Activated T-helper 1 cell treated with anti-CD3 and anti-CD28 coated beads, Interleukin-12 subunit alpha, Interleukin-12 subunit beta, Interleukin-2, Interleukin-4 antibody, amounts not matched to agents 30 ng/mL and 10 ng/mL and 1 ng/mL, durations not matched to agents 14 hours and 24 hours and 36 hours (primary cell): ENCODE results near the gene SLC9A7. TPM values are rescaled to one million over a fixed set of nuclear protein-coding genes. Genes with fewer than 3 reads are reported as not detected.

Experiments
- DNase-seq: peaks from one replicate; pipeline ENCODE4 v3.0.0; 2021; ENCODE audit warnings: low spot score
- H3K27ac Mint-ChIP-seq: one replicate; pipeline ENCODE4 v1.8.0; 2021; ENCODE audit warnings: mild to moderate bottlenecking, mixed read lengths
- H3K27me3 Mint-ChIP-seq: one replicate; pipeline ENCODE4 v1.8.0; 2022; ENCODE audit warnings: mild to moderate bottlenecking, moderate library complexity, mixed read lengths; ENCODE audit not compliant: insufficient read depth
- H3K36me3 Mint-ChIP-seq: one replicate; pipeline ENCODE4 v1.8.0; 2021; ENCODE audit warnings: low read depth, mixed read lengths
- H3K4me1 Mint-ChIP-seq: one replicate; pipeline ENCODE4 v1.8.0; 2021; ENCODE audit warnings: low read depth, mixed read lengths
- H3K4me3 Mint-ChIP-seq: one replicate; pipeline ENCODE4 v1.8.0; 2021; ENCODE audit warnings: mild to moderate bottlenecking, moderate library complexity, mixed read lengths
- H3K9me3 Mint-ChIP-seq: one replicate; pipeline ENCODE4 v1.8.0; 2021; ENCODE audit warnings: mixed read lengths
- intact Hi-C: fragments of 100-400 bp; cut with micrococcal nuclease; formaldehyde crosslinking; loops from one replicate; pipeline ENCODE4 v1.15.1; 2024
- total RNA-seq: library from RNA; stranded (reverse); gene quantifications from 2 replicates; pipeline ENCODE4 v1.2.3, GENCODE V29; 2022

Gene SLC9A7
- total RNA-seq, 1 donor from 2014 or later = 36.9 TPM

GRCh38 chrX:46567388-46567787, 191.5 kb downstream of the SLC9A7 start:
- no peak for DNase-seq
- Mint-ChIP-seq H3K4me1 (peaks cover 13% of the 10 kb centered on the region), H3K4me3 (no peak overlapping the region), H3K36me3 (peaks cover 4% of the 10 kb centered on the region), H3K27ac (no peak overlapping the region), H3K27me3 (no peaks in the 10 kb centered on the region), H3K9me3 (no peaks in the 10 kb centered on the region)
- intact Hi-C loops = no loop called here

- peaks cover 16% of the 10 kb centered on the region for H3K4me1 Mint-ChIP-seq
- H3K4me3 Mint-ChIP-seq = no peak overlapping the region
- no peaks in the 10 kb centered on the region for H3K9me3 Mint-ChIP-seq
- no peak overlapping the region for H3K27ac Mint-ChIP-seq
- H3K36me3 Mint-ChIP-seq = peaks cover 2% of the 10 kb centered on the region
- intact Hi-C loops = no loop called here
- DNase-seq = no peak
- peaks cover 1% of the 10 kb centered on the region for H3K27me3 Mint-ChIP-seq
These were observed 196.9 kb downstream of the SLC9A7 start for GRCh38 chrX:46561824-46562657.

DNA sequence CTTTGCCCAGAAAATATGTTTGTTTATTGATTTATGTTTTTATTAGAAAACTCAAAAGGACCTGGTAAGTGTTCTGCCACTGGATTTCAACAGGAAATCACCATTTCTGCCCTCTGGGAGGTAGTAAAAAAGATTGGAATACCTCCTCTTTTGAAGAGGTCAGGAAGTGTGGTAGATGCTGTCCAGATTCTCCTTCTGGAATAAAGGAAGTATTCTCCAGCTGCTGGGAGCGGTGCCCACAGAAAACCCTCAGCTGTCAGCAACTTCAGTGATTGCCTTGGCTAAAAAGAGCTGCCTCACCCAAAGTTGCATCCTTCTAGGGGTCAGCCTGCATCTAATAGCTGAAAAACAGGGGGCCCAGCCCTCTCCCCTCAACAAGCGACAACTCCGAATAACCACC, 199.9 kb downstream of the SLC9A7 start:
- intact Hi-C loops = no loop called here
- Mint-ChIP-seq H3K4me3 (no peak overlapping the region), H3K36me3 (no peaks in the 10 kb centered on the region), H3K27me3 (peaks cover 1% of the 10 kb centered on the region), H3K4me1 (peaks cover 16% of the 10 kb centered on the region), H3K27ac (no peak overlapping the region), H3K9me3 (no peaks in the 10 kb centered on the region)
- no peak for DNase-seq

GRCh38 chrX:46554942-46555341, 204.0 kb downstream of the SLC9A7 start:
- H3K27me3 Mint-ChIP-seq = no peaks in the 10 kb centered on the region
- H3K4me3 Mint-ChIP-seq = no peak overlapping the region
- H3K9me3 Mint-ChIP-seq = no peaks in the 10 kb centered on the region
- H3K27ac Mint-ChIP-seq = no peak overlapping the region
- DNase-seq = no peak
- peaks cover 2% of the 10 kb centered on the region for H3K36me3 Mint-ChIP-seq
- intact Hi-C loops = loop anchor here (1.0 to 2.0 kb wide), 3 partner anchors 87 to 241 kb away; no protein-coding TSS in a partner anchor
- H3K4me1 Mint-ChIP-seq = no peaks in the 10 kb centered on the region

- intact Hi-C loops = loop anchor here (2.0 kb wide), 1 partner anchor 133 kb away; no protein-coding TSS in a partner anchor
- H3K9me3 Mint-ChIP-seq = no peaks in the 10 kb centered on the region
- no peak overlapping the region for H3K4me3 Mint-ChIP-seq
- no peaks in the 10 kb centered on the region for H3K27me3 Mint-ChIP-seq
- peaks cover 4% of the 10 kb centered on the region for H3K36me3 Mint-ChIP-seq
- DNase-seq = no peak
- H3K27ac Mint-ChIP-seq = no peak overlapping the region
- H3K4me1 Mint-ChIP-seq = peaks cover 2% of the 10 kb centered on the region
These were observed 205.0 kb downstream of the SLC9A7 start for GRCh38 chrX:46553935-46554334.

DNA sequence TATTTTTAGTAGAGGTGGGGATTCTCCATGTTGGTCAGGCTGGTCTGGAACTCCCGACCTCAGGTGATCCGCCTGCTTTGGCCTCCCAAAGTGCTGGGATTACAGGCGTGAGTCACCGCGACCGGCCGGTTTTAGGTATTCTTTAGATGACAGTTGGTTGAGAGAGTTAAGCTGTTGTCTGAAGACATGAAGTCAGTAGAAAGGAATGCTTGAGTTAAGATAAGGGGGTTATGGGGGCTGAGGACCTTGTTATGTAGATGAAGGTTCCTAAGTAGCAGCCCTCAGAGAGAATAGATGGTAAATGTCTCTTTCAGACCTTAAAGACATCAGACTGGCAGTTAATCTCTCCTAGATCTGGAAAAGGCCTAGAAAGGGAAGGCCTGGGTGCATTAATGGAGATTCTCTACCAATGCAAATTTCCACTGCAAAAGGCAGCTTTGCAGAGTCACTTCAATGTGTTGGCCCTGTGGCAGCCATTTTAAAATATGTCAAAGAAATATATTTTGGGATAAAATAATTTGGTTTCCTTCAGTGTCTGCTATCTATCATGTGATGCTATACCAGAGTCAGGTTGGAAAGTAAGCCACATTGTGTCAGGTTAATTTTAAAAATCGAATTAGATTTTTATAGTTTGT, 207.3 kb downstream of the SLC9A7 start:
- H3K36me3 Mint-ChIP-seq = peaks cover 11% of the 10 kb centered on the region
- H3K9me3 Mint-ChIP-seq = no peaks in the 10 kb centered on the region
- no peaks in the 10 kb centered on the region for H3K27me3 Mint-ChIP-seq
- H3K27ac Mint-ChIP-seq = no peak overlapping the region
- no peak for DNase-seq
- peaks cover 13% of the 10 kb centered on the region for H3K4me1 Mint-ChIP-seq
- intact Hi-C loops = no loop called here
- no peak overlapping the region for H3K4me3 Mint-ChIP-seq

GRCh38 chrX:46549914-46550313, 209.0 kb downstream of the SLC9A7 start:
- H3K9me3 Mint-ChIP-seq = no peaks in the 10 kb centered on the region
- H3K4me3 Mint-ChIP-seq = no peak overlapping the region
- no peak for DNase-seq

More at GRCh38 chrX:46549914-46550313, 209.0 kb downstream of the SLC9A7 start:
- no peak overlapping the region for H3K27ac Mint-ChIP-seq
- H3K36me3 Mint-ChIP-seq = peaks cover 16% of the 10 kb centered on the region
- H3K27me3 Mint-ChIP-seq = no peaks in the 10 kb centered on the region
- intact Hi-C loops = loop anchor here (5.0 kb wide), 1 partner anchor 207 kb away; the partner anchor contains the start of gene SLC9A7
- peaks cover 22% of the 10 kb centered on the region for H3K4me1 Mint-ChIP-seq

Other genes starting within 250 kb of the SLC9A7 start
- 1.8 and 3.5 TPM in 2 replicates for gene ZNF674, start 213.7 kb downstream of the SLC9A7 start, total RNA-seq
- 5.2 and 6.2 TPM in 2 replicates for gene CHST7, start 185.4 kb downstream of the SLC9A7 start, total RNA-seq
- 7.1 and 7.5 TPM in 2 replicates for gene RP2, start 77.9 kb upstream of the SLC9A7 start, total RNA-seq
- gene JADE3, start 153.3 kb upstream of the SLC9A7 start, total RNA-seq = 1.3 and 2.1 TPM in 2 replicates